Fibroblast of lung (primary cell): ENCODE results near the gene TNFRSF1A. TPM values are rescaled to one million over a fixed set of nuclear protein-coding genes. Genes with fewer than 3 reads are reported as not detected.

ENCODE experiments used
- DNase-seq, 2 donors: peaks; one replicate each; pipeline versions ENCODE4 v3.0.0 to v3.0.0-alpha.2; 2010; ENCODE audit warnings: low read depth in 2 of 2
- H2AFZ ChIP-seq: 2 replicates; pipeline ENCODE4 v1.5.1; 2012; ENCODE audit warnings: low read length, control low read depth, inconsistent platforms
- H3K27ac ChIP-seq: 2 replicates; pipeline ENCODE4 v1.5.1; 2011; ENCODE audit warnings: low read length, control low read depth; ENCODE audit not compliant: insufficient read depth
- H3K27me3 ChIP-seq: 2 replicates; pipeline ENCODE4 v1.5.1; 2011; ENCODE audit warnings: mild to moderate bottlenecking, low read length; ENCODE audit not compliant: control insufficient read depth, insufficient read depth
- H3K36me3 ChIP-seq: 2 replicates; pipeline ENCODE4 v1.5.1; 2011; ENCODE audit warnings: low read length; ENCODE audit not compliant: control insufficient read depth, insufficient read depth
- H3K4me1 ChIP-seq: 2 replicates; pipeline ENCODE4 v1.5.1; 2011; ENCODE audit warnings: low read length; ENCODE audit not compliant: control insufficient read depth, insufficient read depth; ENCODE audit errors: extremely low read depth
- H3K4me2 ChIP-seq: 2 replicates; pipeline ENCODE4 v1.5.1; 2011; ENCODE audit warnings: low read length, control low read depth; ENCODE audit not compliant: insufficient read depth; ENCODE audit errors: extremely low read depth
- H3K4me3 ChIP-seq, 4 experiments: fragments of 200-600 bp in 1 of 4; sonication (generic) in 1 of 4; replicated peaks in 1 of 4; 2 replicates each; pipeline ENCODE4 v1.5.1; 2011 to 2016; ENCODE audit warnings: low read length in 4 of 4, low read depth in 3 of 4, mild to moderate bottlenecking in 3 of 4, control low read depth in 2 of 4, inconsistent platforms in 1 of 4, mixed read lengths in 1 of 4; ENCODE audit not compliant: insufficient read depth in 1 of 4; ENCODE audit errors: control extremely low read depth in 1 of 4
- H3K79me2 ChIP-seq: 2 replicates; pipeline ENCODE4 v1.5.1; 2012; ENCODE audit warnings: mild to moderate bottlenecking, low read length, inconsistent platforms; ENCODE audit not compliant: control insufficient read depth, insufficient read depth
- H3K9ac ChIP-seq: 2 replicates; pipeline ENCODE4 v1.5.1; 2011; ENCODE audit warnings: mild to moderate bottlenecking, low read length, control low read depth; ENCODE audit not compliant: insufficient read depth
- H3K9me3 ChIP-seq: 2 replicates; pipeline ENCODE4 v1.5.1; 2012; ENCODE audit warnings: low read depth, low read length; ENCODE audit not compliant: control insufficient read depth, insufficient read depth
- H4K20me1 ChIP-seq: 2 replicates; pipeline ENCODE4 v1.5.1; 2011; ENCODE audit warnings: low read length; ENCODE audit not compliant: control insufficient read depth, insufficient read depth; ENCODE audit errors: extremely low read depth
- CTCF ChIP-seq, 2 donors: IDR thresholded peaks in 1 of 2; conservative IDR thresholded peaks in 1 of 2; 1 replicate in 1 of 2; 2 replicates in 1 of 2; pipeline ENCODE4 v1.5.1; 2011 to 2012; ENCODE audit warnings: low read length in 2 of 2, control low read depth in 1 of 2, inconsistent platforms in 1 of 2, low read depth in 1 of 2, mild to moderate bottlenecking in 1 of 2
- EZH2 ChIP-seq: IDR thresholded peaks from 2 replicates; pipeline ENCODE4 v1.5.1; 2012; ENCODE audit warnings: low read length, control low read depth, mild to moderate bottlenecking; ENCODE audit errors: missing control alignments
- polyA plus RNA-seq, 2 donors: library from polyadenylated mRNA; depleted of rRNA in 1 of 2; stranded (reverse) in 1 of 2; unstranded in 1 of 2; fragments of >200 nt; gene quantifications; 2 replicates each; pipeline ENCODE4 v1.2.1, GENCODE V29; 2011 to 2012; ENCODE audit warnings: missing spikeins in 1 of 2
- total RNA-seq: library from RNA; depleted of rRNA; stranded (reverse); fragments of >200 nt; gene quantifications from 2 replicates; pipeline ENCODE4 v1.2.1, GENCODE V29; 2014

The TNFRSF1A gene
- total and polyA plus RNA-seq, 2 donors (not counting 1 experiment from before 2014, with no cell fraction given) = 157 to 257 TPM

DNA sequence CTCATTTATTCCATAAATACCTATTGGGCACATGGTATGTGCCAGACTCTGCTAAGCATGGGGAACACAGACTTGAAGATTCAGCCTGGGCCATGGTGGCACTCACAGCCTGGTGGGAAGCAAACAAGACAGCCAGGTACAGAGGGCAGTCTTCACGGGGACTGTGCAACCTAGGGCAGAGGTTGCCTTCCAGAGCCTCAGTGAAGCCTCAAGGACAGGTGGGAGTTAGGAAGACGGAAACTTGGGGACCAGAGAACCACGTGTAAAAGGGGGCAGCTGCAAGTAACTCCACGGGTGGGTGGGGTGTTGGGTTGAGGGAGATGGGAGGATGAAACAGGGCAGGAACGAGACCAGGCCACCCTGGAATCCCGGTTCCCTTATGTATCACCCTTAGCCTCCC is 41.1 kb upstream of the TNFRSF1A start:
- TF ChIP-seq CTCF (conservative IDR thresholded peaks at IDR 0.05 in 1 of 2, IDR thresholded peaks at IDR 0.05 in 1 of 2; ENCODE audit: low read depth in 1 of 2, low read length in 2 of 2) = no peak
- TF ChIP-seq EZH2 = no peak
- no peak overlapping the region for H3K9ac ChIP-seq
- H3K79me2 ChIP-seq = peaks cover 19% of the 10 kb centered on the region
- no peak overlapping the region for H2AFZ ChIP-seq
- H3K36me3 ChIP-seq = peaks cover 9% of the 10 kb centered on the region
- peak overlapping the region; percentile 93 for H3K27ac ChIP-seq
- H3K4me2 ChIP-seq = peak overlapping the region; percentile 94
- no peak overlapping the region for H3K4me3 ChIP-seq
- peaks cover 19% of the 10 kb centered on the region for H3K4me1 ChIP-seq
- no peak for DNase-seq
- no peaks in the 10 kb centered on the region for H4K20me1 ChIP-seq
- no peaks in the 10 kb centered on the region for H3K9me3 ChIP-seq
- H3K27me3 ChIP-seq = no peaks in the 10 kb centered on the region

GRCh38 chr12:6382371-6382770 is 40.5 kb upstream of the TNFRSF1A start:
- Histone ChIP-seq H3K9ac (no peak overlapping the region), H3K27me3 (no peaks in the 10 kb centered on the region), H3K4me2 (no peak overlapping the region), H3K79me2 (peaks cover 19% of the 10 kb centered on the region), H4K20me1 (no peaks in the 10 kb centered on the region), H3K9me3 (no peaks in the 10 kb centered on the region), H3K27ac (no peak overlapping the region), H2AFZ (no peak overlapping the region), H3K36me3 (peaks cover 6% of the 10 kb centered on the region), H3K4me1 (peaks cover 19% of the 10 kb centered on the region), H3K4me3 (no peak overlapping the region)
- TF ChIP-seq CTCF (conservative IDR thresholded peaks at IDR 0.05 in 1 of 2, IDR thresholded peaks at IDR 0.05 in 1 of 2; ENCODE audit: low read depth in 1 of 2, low read length in 2 of 2) (no peak), EZH2 (no peak)
- no peak for DNase-seq

DNA sequence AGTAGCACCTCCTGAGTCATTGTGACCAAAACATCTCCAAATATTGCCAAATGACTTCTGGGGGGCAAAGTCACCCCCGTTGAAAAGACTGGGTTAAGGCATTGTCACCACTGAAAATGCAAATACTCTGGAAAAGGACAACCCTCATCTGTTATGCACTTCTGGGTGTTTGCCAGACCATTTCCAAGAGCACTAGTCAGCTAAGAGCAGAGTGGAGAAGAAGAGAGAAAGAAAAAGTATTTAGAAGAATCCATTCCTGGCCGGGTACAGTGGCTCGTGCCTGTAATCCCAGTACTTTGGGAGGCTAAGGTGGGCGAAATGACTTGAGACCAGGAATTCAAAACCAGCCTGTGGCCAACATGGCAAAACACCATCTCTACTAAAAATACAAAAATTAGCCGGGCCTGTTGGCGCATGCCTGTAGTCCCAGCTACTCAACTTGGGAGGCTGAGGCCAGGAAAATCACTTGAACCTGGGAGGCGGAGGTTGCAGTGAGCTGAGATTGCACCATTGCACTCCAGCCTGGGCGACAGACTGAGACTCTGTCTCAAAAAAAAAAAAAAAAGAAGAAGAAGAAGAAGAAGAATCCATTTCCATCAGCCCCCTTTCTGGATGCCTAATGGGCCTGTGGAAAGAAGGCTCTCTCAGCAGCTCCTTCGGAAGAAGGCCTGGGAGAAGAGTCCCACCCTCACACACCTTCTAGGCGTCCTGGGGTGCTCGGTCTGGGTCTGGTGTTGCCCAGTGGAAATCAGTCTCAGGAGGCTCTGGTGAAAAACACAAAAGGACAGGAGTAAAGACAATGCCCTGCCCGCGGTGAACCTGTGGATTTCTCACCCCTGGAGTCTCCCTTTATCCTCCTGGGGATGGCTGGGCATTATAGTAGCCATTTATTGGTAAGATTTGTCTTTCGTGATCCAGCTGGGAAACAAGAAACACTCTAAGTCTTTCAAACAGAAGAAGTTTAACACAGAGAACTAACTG is 38.6 kb upstream of the TNFRSF1A start:
- DNase-seq = peak; percentile 43 to 57

More for the DNA sequence above, 38.6 kb upstream of the TNFRSF1A start:
- H3K4me3 ChIP-seq = no peak overlapping the region
- no peak overlapping the region for H3K4me2 ChIP-seq
- H3K27me3 ChIP-seq = no peaks in the 10 kb centered on the region
- no peak overlapping the region for H2AFZ ChIP-seq
- no peaks in the 10 kb centered on the region for H3K36me3 ChIP-seq
- H3K79me2 ChIP-seq = peaks cover 14% of the 10 kb centered on the region
- no peaks in the 10 kb centered on the region for H3K9me3 ChIP-seq
- no peak overlapping the region for H3K27ac ChIP-seq
- no peak overlapping the region for H3K9ac ChIP-seq
- TF ChIP-seq EZH2 (no peak), CTCF (conservative IDR thresholded peaks at IDR 0.05 in 1 of 2, IDR thresholded peaks at IDR 0.05 in 1 of 2; ENCODE audit: low read depth in 1 of 2, low read length in 2 of 2) (no peak)
- H3K4me1 ChIP-seq = peaks cover 26% of the 10 kb centered on the region
- no peaks in the 10 kb centered on the region for H4K20me1 ChIP-seq
